ENCODE data around the gene LRFN3.

The LRFN3 gene

DNA sequence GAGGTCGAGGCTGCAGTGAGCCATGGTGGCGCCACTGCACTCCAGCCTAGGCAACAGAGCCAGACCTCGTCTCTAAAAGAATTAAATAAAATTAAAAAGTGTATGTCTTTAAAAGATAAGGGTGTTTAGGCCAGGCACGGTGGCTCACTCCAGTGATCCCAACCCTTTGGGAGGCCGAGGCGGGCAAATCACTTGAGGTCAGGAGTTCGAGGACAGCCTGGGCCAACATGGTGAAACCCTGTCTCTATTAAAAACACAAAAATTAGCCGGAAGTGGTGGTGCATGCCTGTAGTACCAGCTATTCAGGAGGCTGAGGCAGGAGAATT is 51.4 kb downstream of the LRFN3 start:
- ATAC-seq = no peak
- TF ChIP-seq RARB (CRISPR knock-in tag; IDR thresholded peaks at IDR 0.05) = no peak
- no peak for TF ChIP-seq GLIS3 (CRISPR knock-in tag; IDR thresholded peaks at IDR 0.05)
- TF ChIP-seq, protein P1, sequence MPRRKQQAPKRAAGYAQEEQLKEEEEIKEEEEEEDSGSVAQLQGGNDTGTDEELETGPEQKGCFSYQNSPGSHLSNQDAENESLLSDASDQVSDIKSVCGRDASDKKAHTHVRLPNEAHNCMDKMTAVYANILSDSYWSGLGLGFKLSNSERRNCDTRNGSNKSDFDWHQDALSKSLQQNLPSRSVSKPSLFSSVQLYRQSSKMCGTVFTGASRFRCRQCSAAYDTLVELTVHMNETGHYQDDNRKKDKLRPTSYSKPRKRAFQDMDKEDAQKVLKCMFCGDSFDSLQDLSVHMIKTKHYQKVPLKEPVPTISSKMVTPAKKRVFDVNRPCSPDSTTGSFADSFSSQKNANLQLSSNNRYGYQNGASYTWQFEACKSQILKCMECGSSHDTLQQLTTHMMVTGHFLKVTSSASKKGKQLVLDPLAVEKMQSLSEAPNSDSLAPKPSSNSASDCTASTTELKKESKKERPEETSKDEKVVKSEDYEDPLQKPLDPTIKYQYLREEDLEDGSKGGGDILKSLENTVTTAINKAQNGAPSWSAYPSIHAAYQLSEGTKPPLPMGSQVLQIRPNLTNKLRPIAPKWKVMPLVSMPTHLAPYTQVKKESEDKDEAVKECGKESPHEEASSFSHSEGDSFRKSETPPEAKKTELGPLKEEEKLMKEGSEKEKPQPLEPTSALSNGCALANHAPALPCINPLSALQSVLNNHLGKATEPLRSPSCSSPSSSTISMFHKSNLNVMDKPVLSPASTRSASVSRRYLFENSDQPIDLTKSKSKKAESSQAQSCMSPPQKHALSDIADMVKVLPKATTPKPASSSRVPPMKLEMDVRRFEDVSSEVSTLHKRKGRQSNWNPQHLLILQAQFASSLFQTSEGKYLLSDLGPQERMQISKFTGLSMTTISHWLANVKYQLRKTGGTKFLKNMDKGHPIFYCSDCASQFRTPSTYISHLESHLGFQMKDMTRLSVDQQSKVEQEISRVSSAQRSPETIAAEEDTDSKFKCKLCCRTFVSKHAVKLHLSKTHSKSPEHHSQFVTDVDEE (CRISPR knock-in tag; IDR thresholded peaks at IDR 0.05) = peak; percentile 36; the same call in 1 of the 2 replicates
- TF ChIP-seq, protein P2, sequence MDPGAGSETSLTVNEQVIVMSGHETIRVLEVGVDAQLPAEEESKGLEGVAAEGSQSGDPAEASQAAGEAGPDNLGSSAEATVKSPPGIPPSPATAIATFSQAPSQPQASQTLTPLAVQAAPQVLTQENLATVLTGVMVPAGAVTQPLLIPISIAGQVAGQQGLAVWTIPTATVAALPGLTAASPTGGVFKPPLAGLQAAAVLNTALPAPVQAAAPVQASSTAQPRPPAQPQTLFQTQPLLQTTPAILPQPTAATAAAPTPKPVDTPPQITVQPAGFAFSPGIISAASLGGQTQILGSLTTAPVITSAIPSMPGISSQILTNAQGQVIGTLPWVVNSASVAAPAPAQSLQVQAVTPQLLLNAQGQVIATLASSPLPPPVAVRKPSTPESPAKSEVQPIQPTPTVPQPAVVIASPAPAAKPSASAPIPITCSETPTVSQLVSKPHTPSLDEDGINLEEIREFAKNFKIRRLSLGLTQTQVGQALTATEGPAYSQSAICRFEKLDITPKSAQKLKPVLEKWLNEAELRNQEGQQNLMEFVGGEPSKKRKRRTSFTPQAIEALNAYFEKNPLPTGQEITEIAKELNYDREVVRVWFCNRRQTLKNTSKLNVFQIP (CRISPR knock-in tag; IDR thresholded peaks at IDR 0.05; ENCODE audit: borderline replicate concordance, low read depth) = no peak

DNA sequence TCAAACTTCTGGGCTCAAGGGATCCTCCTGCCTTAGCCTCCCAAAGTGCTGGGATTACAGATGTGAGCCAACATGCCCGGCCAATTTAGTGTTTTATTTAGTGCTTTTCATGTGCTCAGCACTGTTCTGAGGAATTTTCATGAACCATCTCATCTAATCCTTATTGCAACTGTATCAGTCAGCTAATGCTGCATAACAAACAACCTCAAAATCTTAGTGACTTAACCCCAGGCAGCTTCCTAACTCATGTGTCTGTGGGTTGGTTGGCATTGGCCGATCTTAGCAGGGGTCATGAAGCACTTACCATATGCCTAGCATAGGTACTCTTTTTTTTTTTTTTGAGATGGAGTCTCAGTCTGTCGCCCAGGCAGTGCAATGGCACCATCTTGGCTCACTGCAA is 52.6 kb downstream of the LRFN3 start:
- no peak for ATAC-seq
- no peak for TF ChIP-seq CSDC2 (CRISPR knock-in tag; IDR thresholded peaks at IDR 0.05)
- TF ChIP-seq, protein P1 (CRISPR knock-in tag; IDR thresholded peaks at IDR 0.05) = no peak

DNA sequence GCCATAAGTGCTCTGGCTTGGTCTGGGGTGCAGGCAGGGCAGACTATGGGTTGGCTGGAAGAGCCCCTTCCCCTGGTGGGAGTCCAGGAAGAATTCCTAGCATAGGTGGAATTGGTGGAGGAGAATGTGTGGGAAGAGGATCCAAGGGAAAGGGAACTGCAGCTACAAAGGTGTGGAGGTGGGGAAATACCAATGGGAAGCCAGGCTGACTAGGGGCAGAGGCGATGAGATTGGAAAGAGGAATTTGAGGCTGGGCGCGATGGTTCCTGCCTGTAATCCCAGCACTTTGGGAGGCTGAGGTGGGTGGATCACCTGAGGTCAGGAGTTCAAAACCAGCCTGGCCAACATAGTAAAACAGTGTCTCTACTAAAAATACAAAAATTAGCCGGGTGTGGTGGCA is 54.0 kb downstream of the LRFN3 start:
- no peak for ATAC-seq
- no peak for TF ChIP-seq ZNF565 (CRISPR knock-in tag; conservative IDR thresholded peaks at IDR 0.05; ENCODE audit: low read depth)
- no peak for TF ChIP-seq ESRRG (CRISPR knock-in tag; IDR thresholded peaks at IDR 0.05)
- TF ChIP-seq, protein P3, sequence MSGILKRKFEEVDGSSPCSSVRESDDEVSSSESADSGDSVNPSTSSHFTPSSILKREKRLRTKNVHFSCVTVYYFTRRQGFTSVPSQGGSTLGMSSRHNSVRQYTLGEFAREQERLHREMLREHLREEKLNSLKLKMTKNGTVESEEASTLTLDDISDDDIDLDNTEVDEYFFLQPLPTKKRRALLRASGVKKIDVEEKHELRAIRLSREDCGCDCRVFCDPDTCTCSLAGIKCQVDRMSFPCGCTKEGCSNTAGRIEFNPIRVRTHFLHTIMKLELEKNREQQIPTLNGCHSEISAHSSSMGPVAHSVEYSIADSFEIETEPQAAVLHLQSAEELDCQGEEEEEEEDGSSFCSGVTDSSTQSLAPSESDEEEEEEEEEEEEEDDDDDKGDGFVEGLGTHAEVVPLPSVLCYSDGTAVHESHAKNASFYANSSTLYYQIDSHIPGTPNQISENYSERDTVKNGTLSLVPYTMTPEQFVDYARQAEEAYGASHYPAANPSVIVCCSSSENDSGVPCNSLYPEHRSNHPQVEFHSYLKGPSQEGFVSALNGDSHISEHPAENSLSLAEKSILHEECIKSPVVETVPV (CRISPR knock-in tag; IDR thresholded peaks at IDR 0.05) = no peak
- no peak for TF ChIP-seq CSDC2 (CRISPR knock-in tag; IDR thresholded peaks at IDR 0.05)
- no peak for TF ChIP-seq ARNTL (CRISPR knock-in tag; IDR thresholded peaks at IDR 0.05; ENCODE audit: borderline replicate concordance, low read depth)
- TF ChIP-seq ZNF8 (CRISPR knock-in tag; IDR thresholded peaks at IDR 0.05) = no peak
- TF ChIP-seq GLIS3 (CRISPR knock-in tag; IDR thresholded peaks at IDR 0.05) = no peak
- TF ChIP-seq TOX (CRISPR knock-in tag; IDR thresholded peaks at IDR 0.05; ENCODE audit: borderline replicate concordance) = no peak

DNA sequence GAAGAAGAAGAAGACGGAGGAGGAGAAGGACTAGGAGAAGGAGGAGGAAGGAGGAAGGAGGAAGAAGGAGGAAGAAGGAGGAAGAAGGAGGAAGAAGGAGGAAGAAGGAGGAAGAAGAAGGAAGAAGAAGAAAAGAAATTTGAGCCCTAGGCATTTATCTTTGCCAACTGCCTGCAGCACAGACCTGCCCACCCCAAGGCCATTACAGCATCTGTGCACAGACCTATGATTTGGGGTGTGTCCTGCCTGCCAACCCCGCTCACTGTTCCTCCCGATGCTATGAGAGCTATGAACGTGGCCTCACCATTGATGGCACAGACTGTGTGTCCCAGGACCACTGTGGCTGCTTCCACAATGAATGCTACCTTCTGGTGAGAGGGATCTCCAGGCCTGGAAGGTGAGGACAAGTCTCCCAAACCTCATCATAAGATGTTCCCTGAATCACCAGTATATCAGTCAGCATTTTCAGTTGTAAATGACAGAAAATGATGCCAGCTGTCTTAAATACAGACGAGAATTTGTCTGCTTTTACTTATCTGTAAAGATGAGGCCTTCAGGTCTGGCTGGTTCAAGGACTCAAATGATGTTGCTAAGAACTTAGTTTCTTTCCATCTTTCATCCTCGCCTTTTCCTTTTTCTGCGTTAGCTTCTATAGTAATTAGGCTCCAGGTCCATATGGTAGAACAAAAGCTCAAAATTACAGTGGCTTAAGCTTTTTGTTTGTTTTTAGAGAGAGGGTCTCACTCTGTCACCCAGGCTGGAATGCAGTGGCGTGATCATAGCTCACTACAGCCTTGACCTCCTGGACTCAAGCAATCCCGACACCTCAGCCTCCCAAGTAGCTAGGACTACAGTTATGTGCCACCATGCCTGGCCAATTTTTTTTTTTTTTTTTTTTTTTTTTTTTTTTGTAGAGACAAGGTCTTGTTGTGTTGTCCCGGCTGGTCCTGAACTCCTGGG is 54.9 kb downstream of the LRFN3 start:
- TF ChIP-seq TOX (CRISPR knock-in tag; IDR thresholded peaks at IDR 0.05; ENCODE audit: borderline replicate concordance) (no peak), ARNTL (CRISPR knock-in tag; IDR thresholded peaks at IDR 0.05; ENCODE audit: borderline replicate concordance, low read depth) (no peak), ISL1 (CRISPR knock-in tag; IDR thresholded peaks at IDR 0.05) (no peak), SNAI2 (CRISPR knock-in tag; IDR thresholded peaks at IDR 0.05) (no peak), ZFP3 (CRISPR knock-in tag; IDR thresholded peaks at IDR 0.05) (no peak), RARB (CRISPR knock-in tag; IDR thresholded peaks at IDR 0.05) (no peak), ZNF70 (CRISPR knock-in tag; IDR thresholded peaks at IDR 0.05) (no peak), ZNF565 (CRISPR knock-in tag; conservative IDR thresholded peaks at IDR 0.05; ENCODE audit: low read depth) (no peak), CSDC2 (CRISPR knock-in tag; IDR thresholded peaks at IDR 0.05) (no peak), TCF4 (CRISPR knock-in tag; IDR thresholded peaks at IDR 0.05; ENCODE audit: borderline replicate concordance) (no peak), PPARA (CRISPR knock-in tag; IDR thresholded peaks at IDR 0.05; ENCODE audit: borderline replicate concordance) (no peak), ESRRG (CRISPR knock-in tag; IDR thresholded peaks at IDR 0.05) (no peak)
- TF ChIP-seq, protein P2 (CRISPR knock-in tag; IDR thresholded peaks at IDR 0.05; ENCODE audit: borderline replicate concordance, low read depth) = no peak
- TF ChIP-seq, protein P4, sequence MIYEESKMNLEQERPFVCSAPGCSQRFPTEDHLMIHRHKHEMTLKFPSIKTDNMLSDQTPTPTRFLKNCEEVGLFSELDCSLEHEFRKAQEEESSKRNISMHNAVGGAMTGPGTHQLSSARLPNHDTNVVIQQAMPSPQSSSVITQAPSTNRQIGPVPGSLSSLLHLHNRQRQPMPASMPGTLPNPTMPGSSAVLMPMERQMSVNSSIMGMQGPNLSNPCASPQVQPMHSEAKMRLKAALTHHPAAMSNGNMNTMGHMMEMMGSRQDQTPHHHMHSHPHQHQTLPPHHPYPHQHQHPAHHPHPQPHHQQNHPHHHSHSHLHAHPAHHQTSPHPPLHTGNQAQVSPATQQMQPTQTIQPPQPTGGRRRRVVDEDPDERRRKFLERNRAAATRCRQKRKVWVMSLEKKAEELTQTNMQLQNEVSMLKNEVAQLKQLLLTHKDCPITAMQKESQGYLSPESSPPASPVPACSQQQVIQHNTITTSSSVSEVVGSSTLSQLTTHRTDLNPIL (CRISPR knock-in tag; IDR thresholded peaks at IDR 0.05; ENCODE audit: low read depth) = no peak
- TF ChIP-seq, protein P1 (CRISPR knock-in tag; IDR thresholded peaks at IDR 0.05) = no peak
- ATAC-seq = no peak

Measured in SK-N-SH treated with all-trans-retinoic acid at 6 μM for 48 hours (cell line).